B cell (primary cell): ENCODE measurements around the gene RBM7.

Experiments
- EZH2 ChIP-seq: IDR thresholded peaks from 2 replicates; pipeline ENCODE4 v1.6.1; 2012; ENCODE audit warnings: borderline replicate concordance, low read depth, mild to moderate bottlenecking, moderate library complexity, low read length; ENCODE audit not compliant: insufficient read depth, poor library complexity, severe bottlenecking
- TF ChIP-seq, protein P1 (sequence below): fragments of 200-600 bp; IDR thresholded peaks from one replicate; pipeline ENCODE4 v1.8.0; 2022; ENCODE audit warnings: antibody characterized with exemption, mild to moderate bottlenecking

DNA sequence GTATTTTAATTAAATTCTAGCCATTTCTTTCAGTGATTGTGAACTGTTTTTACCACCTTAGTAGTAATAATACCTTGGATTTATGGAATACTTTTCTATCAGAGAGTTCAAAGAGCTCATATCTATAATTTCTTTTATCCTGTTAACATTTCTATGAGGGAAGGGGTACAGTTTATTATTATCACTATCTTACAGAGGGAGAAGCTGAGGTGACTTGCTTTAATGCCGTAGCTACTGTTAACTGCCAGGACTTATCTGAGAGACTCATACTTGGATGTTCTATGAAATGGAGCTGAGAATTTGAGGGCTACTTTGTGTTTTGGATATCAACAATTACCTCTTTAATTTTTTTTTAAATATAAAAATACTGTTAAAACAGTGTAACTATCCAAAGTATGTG lies 42.1 kb downstream of the RBM7 start:
- TF ChIP-seq EZH2: no peak
- TF ChIP-seq, protein P1, sequence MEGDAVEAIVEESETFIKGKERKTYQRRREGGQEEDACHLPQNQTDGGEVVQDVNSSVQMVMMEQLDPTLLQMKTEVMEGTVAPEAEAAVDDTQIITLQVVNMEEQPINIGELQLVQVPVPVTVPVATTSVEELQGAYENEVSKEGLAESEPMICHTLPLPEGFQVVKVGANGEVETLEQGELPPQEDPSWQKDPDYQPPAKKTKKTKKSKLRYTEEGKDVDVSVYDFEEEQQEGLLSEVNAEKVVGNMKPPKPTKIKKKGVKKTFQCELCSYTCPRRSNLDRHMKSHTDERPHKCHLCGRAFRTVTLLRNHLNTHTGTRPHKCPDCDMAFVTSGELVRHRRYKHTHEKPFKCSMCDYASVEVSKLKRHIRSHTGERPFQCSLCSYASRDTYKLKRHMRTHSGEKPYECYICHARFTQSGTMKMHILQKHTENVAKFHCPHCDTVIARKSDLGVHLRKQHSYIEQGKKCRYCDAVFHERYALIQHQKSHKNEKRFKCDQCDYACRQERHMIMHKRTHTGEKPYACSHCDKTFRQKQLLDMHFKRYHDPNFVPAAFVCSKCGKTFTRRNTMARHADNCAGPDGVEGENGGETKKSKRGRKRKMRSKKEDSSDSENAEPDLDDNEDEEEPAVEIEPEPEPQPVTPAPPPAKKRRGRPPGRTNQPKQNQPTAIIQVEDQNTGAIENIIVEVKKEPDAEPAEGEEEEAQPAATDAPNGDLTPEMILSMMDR: no peak
